Measurements from ENCODE around the gene GRAMD4.

GRAMD4 gene

DNA sequence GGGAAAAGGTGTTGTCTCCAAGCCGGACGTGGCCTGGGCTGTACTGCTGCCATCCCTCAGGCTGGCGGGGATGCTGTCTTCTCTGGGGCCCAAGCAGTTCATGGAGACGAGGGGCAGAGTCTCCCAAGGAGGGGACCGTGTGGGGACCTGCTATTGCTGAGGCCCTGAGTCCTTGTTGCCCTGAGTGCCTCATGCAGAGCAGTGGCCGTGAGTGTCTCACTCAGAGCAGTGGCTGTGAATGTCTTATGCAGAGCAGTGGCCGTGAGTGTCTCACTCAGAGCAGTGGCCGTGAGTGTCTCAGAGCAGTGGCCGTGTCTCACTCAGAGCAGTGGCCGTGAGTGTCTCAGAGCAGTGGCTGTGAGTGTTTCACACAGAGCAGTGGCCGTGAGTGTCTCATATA is 54.7 kb downstream of the GRAMD4 start:
- DNase-seq: no peak

DNA sequence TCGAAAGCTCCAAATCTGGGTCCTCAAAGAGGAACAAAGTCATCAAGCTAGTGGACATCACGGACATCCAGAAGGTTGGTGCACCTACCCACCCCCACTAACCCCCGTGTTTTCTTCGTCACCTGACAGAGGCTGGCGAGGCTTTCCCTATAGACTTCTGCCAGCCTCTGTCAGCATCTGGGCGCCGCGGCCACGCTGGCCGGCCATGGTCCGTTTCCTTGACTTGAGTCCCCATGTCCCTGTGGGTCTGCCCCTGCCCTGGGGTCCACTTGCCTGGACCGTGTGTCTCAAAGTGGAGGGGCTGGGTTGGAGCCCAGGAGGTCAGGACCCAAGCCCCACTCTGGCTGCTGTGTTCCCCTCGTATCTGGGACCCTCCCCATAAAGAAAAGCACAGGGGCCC is 55.3 kb downstream of the GRAMD4 start:
- no peak for DNase-seq

DNA sequence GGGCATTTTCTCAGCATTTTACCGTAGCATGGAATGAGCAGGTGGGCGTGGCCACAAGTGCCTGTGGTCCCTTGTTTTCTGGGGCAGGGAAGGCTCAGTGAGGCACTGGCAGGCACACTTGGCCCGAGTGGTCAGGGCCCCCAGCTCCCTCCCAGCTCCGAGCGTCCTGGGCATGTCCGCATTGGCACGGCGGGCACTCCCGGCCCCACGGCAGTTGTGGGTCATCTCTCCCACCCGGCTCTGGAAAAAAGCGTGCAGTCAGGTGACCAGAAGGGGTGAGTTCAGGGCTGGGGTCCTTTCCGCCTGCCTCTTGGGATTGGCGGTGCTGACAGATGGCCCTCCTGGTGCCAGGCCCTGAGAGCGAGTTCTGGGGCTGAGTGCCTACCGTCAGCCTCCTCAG is 55.8 kb downstream of the GRAMD4 start:
- DNase-seq: no peak

DNA sequence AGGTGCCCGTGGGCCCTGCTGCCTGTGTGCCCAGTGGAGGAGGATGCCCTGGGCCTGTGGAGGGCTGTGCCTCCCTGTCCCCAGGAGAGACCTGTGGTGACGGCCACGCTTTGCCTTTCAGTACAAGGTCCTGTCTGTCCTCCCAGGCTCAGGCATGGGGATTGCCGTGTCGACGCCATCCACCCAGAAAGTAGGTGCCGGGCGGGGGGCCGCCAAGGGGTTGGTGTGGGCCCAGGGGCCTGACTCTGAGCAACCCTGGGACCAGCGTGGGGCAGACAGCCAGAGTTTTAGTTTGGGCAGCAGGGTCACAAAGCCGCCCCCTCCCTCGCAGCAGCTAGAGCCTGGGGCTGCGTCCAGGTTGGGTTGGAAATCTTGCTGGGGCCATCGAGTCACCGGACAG is 56.3 kb downstream of the GRAMD4 start:
- DNase-seq: no peak

DNA sequence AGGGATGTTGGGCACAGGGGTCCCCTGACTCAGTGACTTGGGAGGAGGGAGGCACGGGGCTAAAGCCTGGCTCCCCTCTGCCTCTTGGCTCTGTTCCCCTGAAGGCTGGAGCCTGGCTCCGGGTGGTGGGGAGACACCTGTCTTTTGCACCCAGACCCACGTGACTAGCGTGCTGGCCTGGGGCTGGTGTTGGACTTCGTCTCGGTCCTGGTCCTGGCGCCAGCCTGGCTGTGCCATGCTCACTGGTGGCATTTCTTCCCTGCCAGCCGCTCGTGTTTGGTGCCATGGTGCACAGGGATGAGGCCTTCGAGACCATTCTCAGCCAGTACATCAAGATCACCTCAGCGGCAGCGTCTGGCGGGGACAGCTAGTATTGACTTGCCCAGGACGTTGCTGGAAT is 56.7 kb downstream of the GRAMD4 start:
- no peak for DNase-seq

DNA sequence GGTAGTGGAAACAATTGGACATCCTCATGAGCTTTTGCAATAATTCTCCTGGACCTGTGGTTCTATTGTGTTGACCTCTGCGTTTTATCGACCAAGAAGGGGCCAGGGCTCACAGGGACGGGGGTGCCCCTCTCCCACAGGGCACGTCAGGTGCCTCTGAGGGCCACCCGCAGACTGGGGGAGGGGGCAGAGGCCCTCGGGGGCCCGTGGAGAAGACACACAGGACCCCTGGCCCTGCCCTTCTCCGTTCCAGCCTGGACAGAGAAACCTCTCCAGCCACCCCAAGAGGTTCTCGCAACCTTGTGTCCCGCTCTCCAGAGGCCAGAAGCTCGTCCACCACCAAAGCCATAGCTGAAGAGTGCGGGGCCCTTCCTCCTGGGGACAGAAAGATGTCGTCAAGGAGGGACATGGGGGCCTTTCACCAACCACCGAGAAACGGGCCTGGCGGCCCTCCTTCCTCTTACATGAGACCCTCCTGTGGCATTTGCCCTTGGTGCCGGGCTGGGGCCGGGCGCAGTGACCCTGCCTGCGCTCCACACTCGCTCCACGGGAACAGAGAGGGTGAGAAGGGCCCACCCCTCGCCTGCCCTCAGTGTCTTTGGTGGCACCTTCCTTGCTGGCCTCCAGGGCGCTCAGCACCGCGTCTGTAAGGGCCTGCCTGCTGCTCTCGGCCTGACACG is 57.3 kb downstream of the GRAMD4 start:
- no peak for DNase-seq

DNA sequence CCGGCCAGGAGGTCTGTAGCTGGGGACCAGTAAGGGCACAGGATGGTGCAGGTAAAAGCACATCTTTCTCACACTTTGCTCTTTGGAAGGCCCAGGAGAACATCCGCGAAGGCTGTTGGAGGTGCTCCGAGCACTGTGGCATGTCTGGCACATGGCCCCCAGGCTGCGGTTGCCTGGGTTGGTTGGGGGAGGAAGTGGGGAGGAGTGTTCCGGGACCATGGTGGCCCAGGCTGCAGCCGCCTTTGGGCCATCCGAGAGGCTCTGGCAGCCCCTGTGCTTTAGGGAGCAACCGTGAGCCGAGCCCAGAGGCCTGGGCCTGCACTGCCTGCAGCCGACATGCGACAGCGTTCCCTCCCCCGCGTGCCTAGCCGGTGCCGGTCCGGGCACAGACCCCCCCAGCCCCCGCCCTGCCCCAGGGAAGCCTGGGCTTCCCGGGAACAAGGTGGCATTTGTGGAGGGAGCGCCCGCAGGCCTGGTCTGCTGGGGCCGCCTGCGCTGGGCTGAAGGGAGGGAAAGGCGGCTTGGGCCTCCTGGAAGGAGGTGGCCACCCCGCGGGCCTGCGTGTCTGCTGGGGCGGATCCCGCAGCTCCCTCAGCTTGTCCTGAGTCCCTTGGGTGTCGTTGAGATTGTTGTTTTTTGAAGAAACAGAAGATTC is 57.9 kb downstream of the GRAMD4 start:
- DNase-seq: no peak

DNA sequence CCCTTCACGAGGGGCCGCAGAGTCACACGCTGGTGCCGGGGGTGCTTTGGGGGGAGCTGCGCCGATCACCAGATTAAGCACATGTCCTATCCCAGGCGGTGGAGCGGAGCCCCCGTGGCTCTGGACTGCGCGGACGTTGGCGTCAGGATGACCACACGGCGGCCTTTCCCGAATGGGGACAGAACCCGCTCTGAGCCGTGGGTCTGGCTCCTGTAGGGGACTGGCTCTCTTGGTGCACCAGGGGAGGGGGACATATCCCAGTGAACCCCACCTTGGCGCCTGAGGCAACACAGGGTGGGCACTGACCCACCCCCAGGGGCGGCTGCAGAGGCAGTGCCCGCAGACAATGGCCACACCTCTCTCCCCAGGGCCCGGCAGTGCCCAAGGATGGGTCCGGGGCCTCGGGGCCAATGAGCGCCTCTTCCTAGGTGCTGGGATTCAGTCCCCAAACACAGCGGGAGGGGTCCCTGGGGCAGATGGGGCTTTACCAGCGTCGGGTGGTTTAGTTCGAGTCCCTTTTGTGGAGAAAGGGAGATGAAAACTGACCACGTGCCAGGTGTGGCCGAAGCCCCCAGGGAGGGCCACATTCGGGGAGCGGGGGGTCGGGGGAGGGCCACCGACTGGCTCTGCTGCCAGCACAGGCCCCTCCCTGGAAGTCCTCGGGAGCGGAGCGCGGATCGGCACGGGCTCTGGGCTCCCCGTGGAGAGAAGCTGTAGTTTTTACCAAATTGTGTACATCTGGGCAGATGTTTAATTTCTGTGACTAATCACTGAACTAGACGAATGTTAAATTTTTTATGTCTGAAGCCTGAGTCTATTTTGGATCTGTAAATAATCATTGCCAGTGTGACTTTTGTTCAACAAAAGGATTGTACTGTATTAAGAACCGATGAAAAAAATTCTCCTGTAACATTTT is 58.9 kb downstream of the GRAMD4 start:
- DNase-seq: no peak

DNA sequence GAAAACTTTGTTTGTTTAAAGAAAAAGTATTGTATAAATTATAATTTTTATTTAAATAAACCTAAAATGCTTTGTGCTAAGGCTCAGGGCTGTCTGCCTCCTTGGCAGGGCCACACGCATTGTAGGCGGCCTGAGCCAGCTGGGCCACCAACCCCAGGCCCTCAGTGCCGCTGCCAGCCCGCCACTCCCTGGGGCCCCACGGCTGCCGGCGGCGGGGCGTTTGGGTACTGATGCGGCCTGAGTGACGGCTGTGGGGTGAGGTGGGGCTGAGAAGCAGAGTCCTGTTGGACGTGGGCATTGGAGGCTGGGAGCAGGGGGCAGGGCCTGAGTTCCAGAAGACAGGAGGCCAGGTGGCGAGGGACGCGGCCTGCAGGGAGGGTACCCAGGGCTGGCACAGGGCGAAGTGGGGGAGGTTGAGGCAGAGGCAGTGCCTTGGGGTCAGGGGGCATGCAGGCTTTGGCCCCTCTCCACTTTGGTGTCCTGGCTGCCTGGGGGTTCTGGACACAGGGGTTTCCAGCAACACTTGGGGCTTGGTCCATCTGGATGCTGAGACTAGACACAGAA is 59.6 kb downstream of the GRAMD4 start:
- DNase-seq: no peak

DNA sequence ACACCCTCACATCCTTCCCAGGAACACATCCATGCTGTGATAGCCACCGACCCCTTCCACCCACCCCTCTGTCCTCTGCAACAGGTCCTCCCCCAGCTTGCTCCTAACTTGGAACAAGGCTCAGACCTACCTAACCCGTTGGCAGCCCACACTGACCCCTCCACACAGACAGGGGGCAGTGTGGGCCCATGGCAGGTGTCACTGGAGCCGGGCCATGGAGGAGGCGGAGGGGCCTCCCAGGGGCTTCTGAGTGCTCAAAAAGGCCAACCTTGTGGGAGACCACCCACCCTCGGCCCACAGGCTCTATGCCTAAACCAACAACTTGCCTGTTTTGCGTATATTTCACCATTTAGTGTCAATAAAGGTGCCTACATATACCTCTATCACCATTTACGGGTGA is 60.8 kb downstream of the GRAMD4 start:
- DNase-seq: peak in 2 of 3 donors; percentile 19 to 34

DNA sequence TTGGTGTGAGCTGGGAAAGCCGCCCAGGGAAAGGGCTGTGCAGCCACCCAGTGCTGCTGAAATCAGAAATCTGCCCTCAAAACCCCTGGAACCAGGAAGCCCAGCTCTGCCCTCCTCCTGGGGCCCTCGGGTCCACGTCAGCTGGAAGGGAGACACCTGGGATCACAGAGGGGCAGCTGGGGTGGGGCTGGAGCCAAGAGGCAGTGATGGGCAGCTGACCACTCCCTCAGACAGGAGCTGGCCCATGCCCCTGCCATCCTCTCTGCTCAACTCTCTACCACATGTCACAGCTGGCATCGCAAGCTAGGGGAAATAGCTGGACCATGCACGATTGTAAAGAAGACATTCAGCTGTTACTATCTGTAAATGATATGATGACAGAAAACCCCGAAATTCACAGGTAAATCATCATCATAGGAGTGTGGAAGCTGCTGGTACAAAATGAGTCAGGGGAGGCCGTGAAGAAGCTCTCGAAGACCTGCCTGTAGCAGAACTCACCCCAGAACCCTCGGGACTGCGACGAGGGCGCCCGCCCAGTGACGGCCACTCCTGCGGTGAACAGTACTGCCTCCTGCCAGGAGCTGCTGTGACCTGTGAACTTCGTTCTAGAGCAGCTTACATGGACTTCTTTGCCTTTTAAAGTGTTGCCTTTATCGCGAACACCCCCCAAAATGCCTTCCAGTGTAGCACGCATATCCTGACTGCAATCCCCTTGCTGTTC is 62.0 kb downstream of the GRAMD4 start:
- no peak for DNase-seq

DNA sequence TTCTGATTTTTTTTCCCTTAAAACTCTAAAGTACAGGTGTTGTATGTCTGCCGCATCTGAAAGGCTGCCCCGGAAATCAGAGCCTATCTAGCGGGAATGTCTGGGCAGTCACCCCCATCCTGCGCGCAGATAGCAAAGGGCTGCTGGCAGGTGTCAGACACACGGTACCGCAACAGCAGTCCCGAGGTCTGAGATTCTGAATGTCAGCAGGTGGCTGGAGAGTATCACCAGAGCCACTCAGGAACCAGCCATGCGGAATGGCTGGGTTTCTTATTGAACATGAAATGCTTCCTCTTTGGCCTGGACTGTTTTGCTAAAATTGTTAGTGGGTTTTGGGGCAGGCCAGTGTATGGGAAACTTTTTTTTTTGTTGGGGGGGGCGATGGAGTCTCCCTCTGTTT is 64.5 kb downstream of the GRAMD4 start:
- peak in 2 of 3 donors; percentile 13 to 16 for DNase-seq

DNA sequence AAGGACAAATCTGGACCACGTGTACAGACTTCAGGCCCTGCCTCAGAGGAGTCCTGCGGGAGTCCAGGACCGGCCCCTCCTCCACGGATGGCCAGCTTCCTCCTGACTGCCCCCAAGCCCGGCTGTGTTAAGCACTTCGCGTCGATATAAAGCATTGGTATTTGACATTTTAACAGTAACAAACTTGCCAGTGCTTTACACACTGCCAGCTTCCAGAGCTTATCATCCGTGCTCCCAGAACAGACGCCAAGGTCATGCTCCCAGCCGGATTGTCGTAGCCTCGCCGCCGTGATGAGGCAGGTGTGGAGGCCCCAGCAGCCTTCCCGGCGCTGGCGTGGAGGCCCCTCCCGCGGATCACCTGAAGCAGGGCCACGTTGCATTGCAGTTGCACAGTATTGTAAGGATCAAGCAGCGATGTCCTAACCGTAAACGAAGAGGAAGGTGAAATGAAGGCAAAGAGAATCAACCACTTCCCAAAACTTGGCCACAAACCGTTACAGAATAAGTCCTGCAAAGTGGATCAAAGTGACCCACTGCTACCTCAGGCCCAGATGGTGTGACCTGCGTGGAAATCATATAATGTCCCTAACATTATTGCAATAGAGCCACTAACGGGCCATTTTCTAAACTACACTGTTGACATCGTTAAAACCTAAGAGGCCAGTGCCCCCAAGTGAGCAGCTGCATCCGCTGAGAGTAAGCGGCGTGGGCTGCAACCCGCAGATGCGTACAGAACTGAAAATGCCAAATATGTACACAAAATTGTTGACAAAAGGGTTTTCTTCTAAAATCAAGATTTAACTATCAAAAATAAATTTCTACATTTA is 66.2 kb downstream of the GRAMD4 start:
- peak; percentile 15 to 32 (median 27) for DNase-seq

DNA sequence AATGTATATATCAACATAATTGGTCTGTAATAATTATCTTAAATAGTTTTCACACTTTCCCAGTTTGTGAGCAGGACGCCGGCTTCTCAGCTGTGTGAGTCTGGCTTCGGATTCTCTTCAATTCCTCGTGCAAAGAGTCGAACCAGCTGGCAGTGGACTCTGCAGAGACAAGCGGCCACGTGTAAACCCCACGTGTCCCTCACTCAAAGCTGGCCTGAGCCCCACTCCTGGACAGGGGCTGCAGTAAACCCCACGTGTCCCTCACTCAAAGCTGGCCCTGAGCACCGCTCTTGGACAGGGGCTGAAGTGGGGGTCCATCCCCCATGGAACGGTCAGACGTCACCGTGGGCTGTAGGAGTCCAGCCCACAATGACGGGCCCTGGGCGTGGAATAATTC is 66.9 kb downstream of the GRAMD4 start:
- no peak for DNase-seq

DNA sequence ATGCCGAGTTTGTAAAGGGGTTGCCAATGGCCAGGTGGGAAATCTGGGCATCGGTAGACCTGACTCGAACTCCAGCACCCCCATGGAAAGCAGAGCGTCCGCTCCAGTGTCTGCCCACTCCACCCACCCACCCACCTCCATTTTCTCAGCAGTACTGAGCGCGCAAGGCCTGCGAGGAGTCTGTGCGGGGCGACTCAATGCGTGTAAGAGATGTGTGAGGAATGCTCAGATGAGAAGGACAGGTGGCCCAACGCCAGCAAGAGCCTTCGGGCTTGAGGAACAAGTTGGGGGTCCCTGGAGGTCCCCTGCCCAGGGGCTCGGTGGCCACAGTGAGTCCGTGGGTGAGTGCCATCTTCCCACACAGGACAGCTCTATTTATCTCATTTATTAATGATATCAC is 67.3 kb downstream of the GRAMD4 start:
- DNase-seq: no peak

DNA sequence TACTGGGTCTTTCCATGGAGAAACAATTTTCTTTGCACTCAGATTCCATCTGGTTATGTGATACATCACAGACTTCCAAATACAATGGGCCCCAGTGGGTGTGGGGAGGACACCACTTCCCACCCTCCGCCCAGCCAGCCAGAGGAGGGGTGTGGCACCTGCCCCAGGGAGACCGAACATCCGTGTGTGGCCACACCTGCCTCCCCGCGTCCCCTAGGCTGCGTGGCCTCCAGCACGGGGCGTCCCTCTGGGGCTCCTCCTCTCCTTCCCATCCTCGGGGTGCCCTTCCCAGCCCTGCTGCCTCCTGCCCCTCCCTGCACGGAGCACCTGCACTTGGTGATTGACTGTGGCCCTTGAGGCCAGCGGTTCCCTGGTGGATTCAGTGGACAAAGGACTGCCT is 68.8 kb downstream of the GRAMD4 start:
- DNase-seq: no peak

DNA sequence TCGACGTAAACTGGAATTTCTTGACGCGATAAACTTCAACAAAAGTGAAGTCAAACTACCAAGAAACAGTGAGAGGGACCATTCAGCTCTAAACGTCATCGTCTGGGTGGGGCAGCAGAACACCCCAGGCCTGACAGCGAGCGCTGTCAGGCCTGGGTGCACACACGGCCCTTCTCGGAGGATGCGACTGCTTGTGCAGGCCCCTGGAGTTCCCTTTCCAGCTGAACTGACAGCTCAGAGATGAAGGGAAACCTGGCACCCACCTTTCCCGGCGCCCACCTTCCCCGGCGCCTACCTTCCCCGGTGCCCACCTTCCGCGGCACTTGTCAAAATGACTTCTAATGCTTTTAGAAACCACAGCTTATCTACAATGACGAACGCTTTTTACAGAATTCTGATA is 70.0 kb downstream of the GRAMD4 start:
- no peak for DNase-seq

DNA sequence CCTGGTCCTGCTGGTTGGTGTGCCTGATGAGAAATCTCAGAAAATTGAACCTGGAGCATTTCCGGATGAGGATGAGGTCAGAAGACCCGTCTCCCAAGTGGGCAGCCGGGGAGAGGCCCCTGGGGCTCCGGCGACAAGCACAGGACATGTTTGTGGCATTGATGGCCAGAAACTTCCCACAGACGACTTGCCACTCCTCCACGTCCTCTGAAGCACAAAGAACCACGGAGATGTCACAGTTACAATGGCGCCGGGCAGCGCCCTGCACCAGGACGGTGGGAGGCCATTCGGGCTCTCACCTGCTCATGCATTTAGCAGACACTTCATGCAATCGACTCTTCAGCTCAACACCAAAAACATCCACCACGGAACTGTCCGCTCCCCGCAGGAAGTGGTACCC is 71.4 kb downstream of the GRAMD4 start:
- DNase-seq: no peak

DNA sequence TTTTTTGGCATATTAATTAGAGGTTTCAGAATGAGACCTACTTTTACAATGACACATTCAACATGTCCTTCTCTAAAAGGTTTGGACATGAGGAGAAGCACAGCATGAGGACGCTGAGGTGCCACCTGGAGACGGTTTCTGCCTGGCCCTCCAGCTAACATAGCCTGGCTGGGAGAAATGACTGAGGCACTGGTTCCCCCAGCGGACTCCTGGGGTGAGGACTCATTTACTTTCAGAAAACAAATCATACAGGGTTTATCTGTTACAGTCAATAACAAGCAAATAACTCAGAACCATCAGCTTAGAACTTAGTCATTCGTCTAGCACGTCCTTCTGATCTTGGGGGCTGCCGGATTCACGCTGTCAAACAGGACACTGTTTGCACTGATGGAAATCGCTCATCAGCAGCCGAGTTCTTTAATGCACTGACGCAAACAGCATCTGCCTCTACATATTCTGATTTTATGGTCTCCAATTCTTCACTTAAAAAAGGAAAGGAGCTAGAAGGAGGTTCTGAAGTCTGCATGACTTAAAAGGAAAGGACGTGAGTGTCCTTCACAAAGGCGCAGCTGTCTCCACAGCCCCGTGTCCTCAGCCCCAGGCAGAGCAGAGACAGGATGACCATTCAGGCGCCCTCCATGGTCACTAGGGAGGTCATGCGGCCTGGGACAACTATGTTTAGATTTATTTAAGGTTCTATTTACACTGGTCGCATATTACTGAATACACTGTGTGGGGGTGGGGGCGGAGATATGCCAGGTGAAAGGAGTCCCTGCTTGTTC is 73.6 kb downstream of the GRAMD4 start:
- no peak for DNase-seq

DNA sequence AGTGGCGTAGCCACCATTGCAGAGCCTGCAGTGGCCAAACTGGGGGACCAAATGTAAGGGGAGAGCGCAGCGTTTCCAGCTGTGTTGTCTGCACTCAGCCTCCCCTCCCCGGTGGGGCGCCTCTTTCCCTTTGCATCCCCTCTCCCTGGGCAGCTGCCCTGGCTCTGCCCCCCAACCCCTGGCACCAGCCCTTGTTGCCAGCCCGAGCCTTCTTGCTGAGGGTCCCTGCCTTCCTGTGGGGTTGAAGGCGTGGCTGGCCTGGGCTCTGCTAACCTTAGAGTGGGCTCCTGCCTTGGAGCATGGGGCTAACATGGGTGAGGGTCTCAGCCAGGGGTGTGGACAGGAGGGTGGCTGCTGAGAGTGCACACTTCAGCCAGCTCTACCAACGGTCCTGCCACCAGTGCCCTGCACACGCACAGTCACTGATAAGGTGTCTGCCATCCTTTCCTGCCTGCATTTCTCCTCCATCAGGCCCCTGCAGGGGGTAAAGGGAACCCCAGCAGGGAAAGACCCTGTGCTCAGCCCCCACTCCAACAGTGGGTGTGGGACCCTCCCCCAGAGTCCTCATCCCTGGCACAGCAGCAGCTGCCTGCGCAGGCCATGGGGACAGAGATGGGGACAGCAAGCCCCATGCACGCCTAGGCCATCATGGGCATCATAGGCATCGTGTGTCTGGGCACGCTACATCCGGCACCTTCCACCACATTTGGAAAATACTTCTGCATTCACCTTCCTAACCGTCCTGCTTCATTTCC is 74.4 kb downstream of the GRAMD4 start:
- DNase-seq: no peak
